GM12865 (cell line): ENCODE measurements around the gene CYP4A22.
"Not testable (repeated sequence)": the region's sequence is repeated elsewhere in the genome, so short reads cannot be mapped to it uniquely, and the experiment has no call there.

Experiments used
- DNase-seq: peaks from one replicate; pipeline ENCODE4 v3.0.0; 2010; ENCODE audit warnings: low read depth
- H3K4me3 ChIP-seq: 2 replicates; pipeline ENCODE4 v1.5.1; 2011; ENCODE audit warnings: mild to moderate bottlenecking, low read depth, low read length, control low read depth
- TF ChIP-seq, protein P1 (sequence below): IDR thresholded peaks from 2 replicates; pipeline ENCODE4 v1.5.1; 2011; ENCODE audit warnings: low read length, control low read depth, low read depth, inconsistent platforms; ENCODE audit not compliant: insufficient read depth; ENCODE audit errors: missing control alignments

Gene CYP4A22

DNA sequence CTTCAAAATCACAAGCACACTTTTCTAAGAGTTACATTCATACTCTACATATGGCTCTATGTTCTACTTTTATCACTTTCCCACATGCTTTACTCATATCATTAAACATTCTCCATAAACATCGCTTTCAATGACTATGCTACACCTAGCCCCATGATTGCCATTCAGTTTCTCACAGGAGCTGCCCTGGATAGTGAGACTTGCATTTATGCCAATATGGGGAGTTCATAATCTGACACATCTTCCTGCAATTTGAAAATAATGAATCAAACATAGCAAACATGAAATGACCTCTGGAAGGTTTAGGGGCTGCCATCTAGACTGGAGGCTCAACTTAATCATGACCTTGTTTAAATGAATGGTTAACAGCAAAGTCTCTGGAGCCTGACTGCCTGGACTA is 9.0 kb upstream of the CYP4A22 start:
- TF ChIP-seq, protein P1, sequence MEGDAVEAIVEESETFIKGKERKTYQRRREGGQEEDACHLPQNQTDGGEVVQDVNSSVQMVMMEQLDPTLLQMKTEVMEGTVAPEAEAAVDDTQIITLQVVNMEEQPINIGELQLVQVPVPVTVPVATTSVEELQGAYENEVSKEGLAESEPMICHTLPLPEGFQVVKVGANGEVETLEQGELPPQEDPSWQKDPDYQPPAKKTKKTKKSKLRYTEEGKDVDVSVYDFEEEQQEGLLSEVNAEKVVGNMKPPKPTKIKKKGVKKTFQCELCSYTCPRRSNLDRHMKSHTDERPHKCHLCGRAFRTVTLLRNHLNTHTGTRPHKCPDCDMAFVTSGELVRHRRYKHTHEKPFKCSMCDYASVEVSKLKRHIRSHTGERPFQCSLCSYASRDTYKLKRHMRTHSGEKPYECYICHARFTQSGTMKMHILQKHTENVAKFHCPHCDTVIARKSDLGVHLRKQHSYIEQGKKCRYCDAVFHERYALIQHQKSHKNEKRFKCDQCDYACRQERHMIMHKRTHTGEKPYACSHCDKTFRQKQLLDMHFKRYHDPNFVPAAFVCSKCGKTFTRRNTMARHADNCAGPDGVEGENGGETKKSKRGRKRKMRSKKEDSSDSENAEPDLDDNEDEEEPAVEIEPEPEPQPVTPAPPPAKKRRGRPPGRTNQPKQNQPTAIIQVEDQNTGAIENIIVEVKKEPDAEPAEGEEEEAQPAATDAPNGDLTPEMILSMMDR = no peak
- H3K4me3 ChIP-seq = no peak overlapping the region
- no peak for DNase-seq

DNA sequence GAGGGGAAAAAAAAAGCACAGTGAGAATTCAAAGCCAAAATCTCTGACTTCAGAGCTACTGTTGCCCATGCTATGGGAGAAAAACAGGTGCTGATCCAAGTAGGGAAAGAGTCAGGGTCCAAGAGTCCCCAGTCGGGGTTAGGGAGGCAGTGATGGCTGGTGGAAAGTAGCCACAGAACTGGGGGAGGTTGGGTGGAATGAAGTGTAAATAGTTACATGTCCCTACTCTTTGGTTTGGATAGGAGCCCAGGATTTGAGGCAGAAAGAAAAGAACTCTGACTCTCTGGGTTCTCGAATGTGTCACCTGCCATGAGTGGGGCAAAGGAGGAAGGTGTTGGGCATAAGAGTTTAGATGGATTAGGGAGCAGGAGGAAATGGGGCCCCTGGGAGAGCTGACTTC is 8.4 kb upstream of the CYP4A22 start:
- H3K4me3 ChIP-seq = not testable (repeated sequence)

DNA sequence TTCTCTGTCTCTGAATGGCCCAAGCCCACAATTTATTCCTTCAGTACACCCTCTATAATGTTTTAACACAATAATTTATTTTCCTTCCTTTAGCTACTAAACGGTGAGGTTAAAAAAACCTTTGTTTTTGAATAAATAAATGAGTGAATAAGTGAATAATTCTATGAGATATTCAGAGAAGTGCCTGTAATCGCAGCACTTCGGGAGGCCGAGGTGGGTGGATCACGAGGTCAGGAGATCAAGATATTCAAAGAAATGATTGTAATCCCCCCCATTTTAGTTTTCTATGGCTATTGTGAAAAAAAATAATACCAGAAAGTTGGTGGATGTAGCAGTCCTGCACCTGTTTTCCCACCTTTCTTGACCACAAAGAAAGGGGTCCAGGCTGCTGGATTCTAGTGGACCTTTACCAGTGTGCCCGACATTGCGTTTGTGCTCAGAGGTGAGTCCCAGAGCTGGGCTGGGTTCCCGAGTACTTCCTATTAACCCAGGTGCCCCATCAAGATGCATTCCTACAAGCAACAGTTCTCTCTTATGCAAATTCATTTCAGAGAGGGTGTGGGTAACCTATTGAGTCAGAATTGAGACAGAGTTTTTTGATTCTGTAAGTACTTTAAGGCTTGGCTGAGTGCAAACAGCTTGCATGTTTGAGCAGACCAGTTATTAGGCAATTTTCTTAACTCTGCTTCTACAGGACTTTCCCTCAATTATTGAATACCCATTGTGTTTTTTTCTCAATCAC is 7.6 kb upstream of the CYP4A22 start:
- not testable (repeated sequence) for H3K4me3 ChIP-seq, DNase-seq

More for the DNA sequence above, 8.4 kb upstream of the CYP4A22 start:
- not testable (repeated sequence) for DNase-seq

DNA sequence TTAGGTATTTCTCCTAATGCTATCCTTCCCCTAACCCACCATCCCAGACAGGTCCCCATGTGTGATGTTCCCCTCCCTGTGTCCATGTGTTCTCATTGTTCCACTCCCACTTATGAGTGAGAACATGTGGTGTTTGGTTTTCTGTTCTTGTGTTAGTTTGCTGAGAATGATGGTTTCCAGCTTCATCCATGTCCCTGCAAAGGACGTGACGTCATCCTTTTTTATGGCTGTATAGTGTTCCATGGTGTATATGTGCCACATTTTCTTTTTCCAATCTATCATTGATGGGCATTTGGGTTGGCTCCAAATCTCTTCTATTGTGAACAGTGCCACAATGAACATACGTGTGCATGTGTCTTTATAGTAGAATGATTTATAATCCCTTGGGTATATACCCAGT is 4.6 kb upstream of the CYP4A22 start:
- DNase-seq, H3K4me3 ChIP-seq: not testable (repeated sequence)

DNA sequence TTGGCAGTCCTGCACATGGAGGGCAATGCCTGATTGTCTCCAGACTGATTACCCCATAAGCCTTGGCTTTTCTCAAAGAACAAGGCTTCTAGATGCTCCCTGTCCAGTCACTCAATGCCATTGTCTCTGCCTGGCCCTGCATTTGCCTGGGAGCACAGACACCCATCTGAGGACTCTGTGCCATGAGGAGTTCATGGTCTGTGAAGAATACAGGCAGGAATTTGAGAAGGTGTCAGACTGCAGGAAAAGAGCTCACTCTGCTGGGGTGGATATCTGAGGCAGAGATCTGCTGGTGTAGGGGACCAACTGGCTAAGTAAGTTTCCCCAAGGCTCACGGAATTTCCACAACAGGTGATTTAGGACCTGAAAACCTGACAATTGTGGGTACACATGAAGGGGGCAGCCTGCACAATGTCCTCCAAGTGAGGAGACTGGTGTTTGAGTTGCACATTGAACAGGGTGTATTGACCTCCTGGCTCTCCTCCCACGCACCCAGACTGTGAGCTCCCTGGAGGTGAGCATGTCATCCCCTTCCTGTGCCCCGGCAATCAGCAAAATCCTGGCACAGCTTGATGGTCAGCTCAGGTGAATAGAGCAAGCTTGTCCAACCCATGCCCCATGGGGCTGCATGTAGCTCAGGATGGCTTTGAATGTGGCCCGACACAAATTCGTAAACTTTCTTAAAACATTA is 829 bp downstream of the CYP4A22 start:
- H3K4me3 ChIP-seq = no peak overlapping the region
- no peak for DNase-seq
- TF ChIP-seq, protein P1 = no peak

DNA sequence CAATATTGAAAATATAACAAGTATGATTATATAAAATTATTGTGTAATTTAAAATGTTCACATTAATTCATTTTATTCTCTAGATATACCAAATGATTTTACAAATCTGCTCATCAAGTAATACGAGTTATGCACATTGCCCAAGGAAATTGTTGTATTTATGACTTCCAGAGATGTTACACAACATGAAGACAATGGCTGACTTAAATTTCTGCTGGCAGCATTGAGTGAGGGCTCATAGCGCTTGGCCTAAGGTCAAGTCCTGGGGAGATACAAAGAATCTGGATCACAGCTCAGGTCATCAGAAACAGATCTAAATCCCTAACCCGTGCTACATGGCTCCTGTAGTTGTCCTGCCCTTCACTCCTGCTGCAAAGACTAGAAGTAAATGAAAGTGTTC is 3.1 kb downstream of the CYP4A22 start:
- not testable (repeated sequence) for H3K4me3 ChIP-seq, DNase-seq

DNA sequence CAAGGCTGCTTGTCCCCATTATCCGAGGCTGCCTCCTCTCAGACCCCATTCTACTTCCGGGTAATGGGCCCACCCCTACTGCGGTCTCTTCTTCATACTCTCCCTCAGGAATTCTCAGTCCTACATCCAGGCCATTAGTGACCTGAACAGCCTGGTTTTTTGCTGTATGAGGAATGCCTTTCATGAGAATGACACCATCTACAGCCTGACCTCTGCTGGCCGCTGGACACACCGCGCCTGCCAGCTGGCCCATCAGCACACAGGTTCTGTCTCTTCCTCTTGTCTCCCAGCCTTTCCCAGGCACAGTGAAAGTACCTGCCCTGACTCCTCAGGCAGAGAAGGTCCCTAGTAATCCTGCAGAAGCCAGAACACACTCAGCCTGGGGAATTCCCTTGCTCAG is 6.4 kb downstream of the CYP4A22 start:
- DNase-seq, H3K4me3 ChIP-seq: not testable (repeated sequence)

DNA sequence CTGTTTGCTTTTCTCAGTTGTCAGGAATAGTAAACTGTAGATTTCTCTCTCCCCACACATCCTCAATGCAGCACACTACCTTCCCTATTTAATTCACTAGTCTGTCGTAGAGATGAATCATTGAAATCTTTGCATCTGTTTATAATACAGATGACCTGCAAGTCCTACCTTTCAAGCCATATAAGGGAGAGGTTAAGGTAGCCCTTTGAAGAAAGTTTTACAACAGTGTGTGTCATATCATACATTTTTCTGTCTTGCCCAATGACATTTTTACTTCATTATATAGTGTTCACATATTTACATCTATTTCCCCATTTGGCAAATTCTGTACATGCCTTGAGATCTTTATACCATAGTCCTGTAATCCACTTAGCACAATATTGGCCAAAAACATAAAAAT is 9.3 kb downstream of the CYP4A22 start:
- DNase-seq, H3K4me3 ChIP-seq: not testable (repeated sequence)

DNA sequence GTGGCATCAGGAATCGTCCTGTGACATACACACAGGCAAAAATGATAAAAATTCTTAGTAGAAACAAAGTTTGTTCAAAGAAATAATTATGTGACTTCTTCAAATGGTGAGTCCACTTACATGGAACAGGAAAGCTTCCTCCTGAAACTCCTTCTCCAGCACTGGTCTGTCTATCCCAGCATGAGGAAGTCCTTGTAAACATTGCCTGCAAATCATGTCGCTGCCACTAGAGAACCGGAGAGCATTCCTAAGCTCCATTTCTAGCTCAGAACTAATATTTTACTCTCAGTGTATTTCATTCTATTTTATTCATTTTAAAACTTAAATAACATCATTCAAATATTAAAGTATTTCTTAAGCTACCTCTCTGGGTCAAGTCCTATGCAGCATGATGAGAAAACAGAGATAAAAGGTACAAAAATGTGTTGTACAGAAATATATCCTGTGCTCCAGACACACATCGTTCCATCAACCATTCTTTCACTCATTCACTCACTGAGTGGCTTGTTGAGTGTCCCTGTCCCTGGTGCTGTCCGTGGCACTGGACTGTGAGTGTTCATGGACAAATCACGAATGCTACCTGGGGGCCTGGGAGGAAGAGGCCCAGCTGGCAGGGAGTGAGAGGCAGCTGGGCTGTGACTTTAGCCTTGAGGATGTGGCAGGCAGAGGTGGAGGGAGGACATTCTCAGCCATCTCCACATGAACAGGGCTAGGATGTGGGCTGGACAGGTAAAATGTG is 10.0 kb downstream of the CYP4A22 start:
- no peak for DNase-seq
- H3K4me3 ChIP-seq = no peak overlapping the region
- TF ChIP-seq, protein P1 = no peak

DNA sequence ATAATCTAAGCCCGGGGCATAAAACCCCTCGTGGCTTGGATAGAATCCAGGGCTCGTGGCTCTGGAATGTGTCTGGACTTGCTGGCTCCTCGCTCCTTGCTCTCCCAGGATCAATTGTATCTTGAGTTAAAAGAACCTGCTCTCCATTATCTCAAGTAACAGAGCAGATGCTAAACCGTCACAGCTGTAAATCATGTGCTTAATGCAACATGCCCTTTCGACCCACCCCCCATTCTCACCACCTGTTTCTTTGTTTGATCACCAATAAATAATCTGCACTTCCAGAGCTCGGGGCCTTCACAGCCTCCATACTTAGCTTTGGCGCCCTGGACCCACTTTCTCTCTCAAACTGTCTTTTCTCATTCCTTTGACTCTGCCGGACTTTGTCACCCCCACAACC is 11.9 kb downstream of the CYP4A22 start:
- H3K4me3 ChIP-seq, DNase-seq: not testable (repeated sequence)

DNA sequence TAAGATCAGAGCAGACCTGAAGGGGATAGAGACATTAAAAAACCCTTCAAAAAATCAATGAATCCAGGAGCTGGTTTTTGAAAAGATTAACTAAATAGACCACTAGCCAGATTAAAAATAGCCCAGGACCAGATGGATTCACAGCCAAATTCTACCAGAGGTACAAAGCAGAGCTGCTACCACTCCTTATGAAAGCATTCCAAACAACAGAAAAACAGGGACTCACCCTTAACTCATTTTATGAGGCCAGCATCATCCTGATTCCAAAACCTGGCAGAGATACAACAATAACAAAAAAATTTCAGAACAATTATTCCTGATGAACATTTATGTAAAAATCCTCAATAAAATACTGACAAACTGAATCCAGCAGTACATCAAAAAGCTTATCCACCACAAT is 19.2 kb downstream of the CYP4A22 start:
- DNase-seq, H3K4me3 ChIP-seq: not testable (repeated sequence)

DNA sequence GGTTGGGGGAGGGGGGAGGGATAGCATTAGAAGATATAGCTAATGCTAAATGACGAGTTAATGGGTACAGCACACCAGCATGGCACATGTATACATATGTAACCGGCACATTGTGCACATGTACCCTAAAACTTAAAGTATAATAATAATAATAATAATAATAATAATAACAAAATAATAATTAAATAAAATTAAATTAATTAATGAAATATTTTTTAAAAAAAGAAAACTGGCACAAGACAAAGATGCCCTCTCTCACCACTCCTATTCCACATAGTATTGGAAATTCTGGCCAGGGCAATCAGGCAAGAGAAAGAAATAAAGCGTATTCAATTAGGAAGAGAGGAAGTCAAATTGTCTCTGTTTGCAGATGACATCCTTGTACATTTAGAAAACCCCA is 20.7 kb downstream of the CYP4A22 start:
- not testable (repeated sequence) for H3K4me3 ChIP-seq, DNase-seq
